ENCODE measurements around the gene MCF2L. TPM values are rescaled to one million over a fixed set of nuclear protein-coding genes. Genes with fewer than 3 reads are reported as not detected.

Gene MCF2L
- total and polyA plus RNA-seq, 2 experiments from 2014 or later = 27.6 to 38.6 TPM

GRCh38 chr13:112970552-112971287 is 1.7 kb downstream of the MCF2L start:
- no peak for DNase-seq (ENCODE audit: low read depth in 1 of 2, low spot score in 1 of 2)
- H3K27ac ChIP-seq = no peak overlapping the region
- TF ChIP-seq CTCF (IDR thresholded peaks at IDR 0.05; ENCODE audit: low read depth, low read length) = no peak
- no peak overlapping the region for H3K4me3 ChIP-seq
- H3K27me3 ChIP-seq = peaks cover 13% of the 10 kb centered on the region
- no peaks in the 10 kb centered on the region for H3K36me3 ChIP-seq
- H3K4me1 ChIP-seq (ENCODE audit: low read depth) = no peaks in the 10 kb centered on the region
- H3K9me3 ChIP-seq (ENCODE audit: low read depth) = no peaks in the 10 kb centered on the region

GRCh38 chr13:112971288-112971643 is 2.3 kb downstream of the MCF2L start:
- no peaks in the 10 kb centered on the region for H3K4me1 ChIP-seq (ENCODE audit: low read depth)
- H3K27ac ChIP-seq = no peak overlapping the region
- H3K27me3 ChIP-seq = peaks cover 13% of the 10 kb centered on the region
- H3K36me3 ChIP-seq = no peaks in the 10 kb centered on the region
- no peak for TF ChIP-seq CTCF (IDR thresholded peaks at IDR 0.05; ENCODE audit: low read depth, low read length)
- no peaks in the 10 kb centered on the region for H3K9me3 ChIP-seq (ENCODE audit: low read depth)
- no peak for DNase-seq (ENCODE audit: low read depth in 1 of 2, low spot score in 1 of 2)
- no peak overlapping the region for H3K4me3 ChIP-seq

- TF ChIP-seq CTCF (IDR thresholded peaks at IDR 0.05; ENCODE audit: low read depth, low read length) = no peak
- H3K27ac ChIP-seq = no peak overlapping the region
Observed at GRCh38 chr13:112972258-112972657, 3.2 kb downstream of the MCF2L start.

GRCh38 chr13:112972867-112973576 is 4.0 kb downstream of the MCF2L start:
- Histone ChIP-seq H3K27ac (no peak overlapping the region), H3K9me3 (ENCODE audit: low read depth) (no peaks in the 10 kb centered on the region), H3K36me3 (no peaks in the 10 kb centered on the region), H3K4me3 (no peak overlapping the region), H3K27me3 (peaks cover 13% of the 10 kb centered on the region), H3K4me1 (ENCODE audit: low read depth) (no peaks in the 10 kb centered on the region)
- no peak for DNase-seq (ENCODE audit: low read depth in 1 of 2, low spot score in 1 of 2)
- no peak for TF ChIP-seq CTCF (IDR thresholded peaks at IDR 0.05; ENCODE audit: low read depth, low read length)

More at GRCh38 chr13:112972258-112972657, 3.2 kb downstream of the MCF2L start:
- Histone ChIP-seq H3K4me3 (no peak overlapping the region), H3K27me3 (peaks cover 13% of the 10 kb centered on the region), H3K36me3 (no peaks in the 10 kb centered on the region), H3K4me1 (ENCODE audit: low read depth) (no peaks in the 10 kb centered on the region), H3K9me3 (ENCODE audit: low read depth) (no peaks in the 10 kb centered on the region)
- DNase-seq (ENCODE audit: low read depth in 1 of 2, low spot score in 1 of 2) = no peak

- TF ChIP-seq CTCF (IDR thresholded peaks at IDR 0.05; ENCODE audit: low read depth, low read length) = no peak
- Histone ChIP-seq H3K27me3 (peaks cover 13% of the 10 kb centered on the region), H3K4me1 (ENCODE audit: low read depth) (no peaks in the 10 kb centered on the region), H3K9me3 (ENCODE audit: low read depth) (no peaks in the 10 kb centered on the region), H3K27ac (no peak overlapping the region), H3K36me3 (no peaks in the 10 kb centered on the region), H3K4me3 (no peak overlapping the region)
- no peak for DNase-seq (ENCODE audit: low read depth in 1 of 2, low spot score in 1 of 2)
Observed at GRCh38 chr13:112973577-112973951, 4.5 kb downstream of the MCF2L start.
